ENCODE measurements around the gene DNAH10.

DNAH10 gene

GRCh38 chr12:123886931-123887582 lies 125.0 kb downstream of the DNAH10 start:
- no peak overlapping the region for H3K4me3 ChIP-seq (ENCODE audit: low read depth, low read length)
- no peak for DNase-seq (ENCODE audit: low read depth)
- TF ChIP-seq CTCF (IDR thresholded peaks at IDR 0.05; ENCODE audit: low read depth, low read length): no peak

- peak; percentile 64 for DNase-seq (ENCODE audit: low read depth)
- TF ChIP-seq MYC (IDR thresholded peaks at IDR 0.05; ENCODE audit: low read depth, low read length): no peak
- TF ChIP-seq POLR2A (IDR thresholded peaks at IDR 0.05; ENCODE audit: extremely low read depth, insufficient read length): no peak
- no peak for TF ChIP-seq MAX (IDR thresholded peaks at IDR 0.05; ENCODE audit: low read depth, low read length)
- no peak for TF ChIP-seq CTCF (IDR thresholded peaks at IDR 0.05; ENCODE audit: low read depth, low read length)
- H3K4me3 ChIP-seq (ENCODE audit: low read depth, low read length): no peak overlapping the region
Measured at GRCh38 chr12:123888989-123889388, 126.9 kb downstream of the DNAH10 start.

- DNase-seq (ENCODE audit: low read depth): peak; percentile 45
- no peak overlapping the region for H3K4me3 ChIP-seq (ENCODE audit: low read depth, low read length)
- TF ChIP-seq MYC (IDR thresholded peaks at IDR 0.05; ENCODE audit: low read depth, low read length) (no peak), POLR2A (IDR thresholded peaks at IDR 0.05; ENCODE audit: extremely low read depth, insufficient read length) (no peak), CTCF (IDR thresholded peaks at IDR 0.05; ENCODE audit: low read depth, low read length) (no peak), MAX (IDR thresholded peaks at IDR 0.05; ENCODE audit: low read depth, low read length) (no peak)
Measured at GRCh38 chr12:123889848-123890535, 127.9 kb downstream of the DNAH10 start.

GRCh38 chr12:123890536-123890902 lies 128.4 kb downstream of the DNAH10 start:
- TF ChIP-seq MYC (IDR thresholded peaks at IDR 0.05; ENCODE audit: low read depth, low read length): no peak
- no peak for TF ChIP-seq CTCF (IDR thresholded peaks at IDR 0.05; ENCODE audit: low read depth, low read length)
- TF ChIP-seq POLR2A (IDR thresholded peaks at IDR 0.05; ENCODE audit: extremely low read depth, insufficient read length): no peak
- no peak for TF ChIP-seq MAX (IDR thresholded peaks at IDR 0.05; ENCODE audit: low read depth, low read length)
- DNase-seq (ENCODE audit: low read depth): no peak
- H3K4me3 ChIP-seq (ENCODE audit: low read depth, low read length): no peak overlapping the region

- DNase-seq (ENCODE audit: low read depth): no peak
- no peak overlapping the region for H3K4me3 ChIP-seq (ENCODE audit: low read depth, low read length)
- no peak for TF ChIP-seq MYC (IDR thresholded peaks at IDR 0.05; ENCODE audit: low read depth, low read length)
- no peak for TF ChIP-seq CTCF (IDR thresholded peaks at IDR 0.05; ENCODE audit: low read depth, low read length)
- no peak for TF ChIP-seq MAX (IDR thresholded peaks at IDR 0.05; ENCODE audit: low read depth, low read length)
- no peak for TF ChIP-seq POLR2A (IDR thresholded peaks at IDR 0.05; ENCODE audit: extremely low read depth, insufficient read length)
Measured at GRCh38 chr12:123891011-123891410, 128.9 kb downstream of the DNAH10 start.

Data from NB4 (cell line).